H9 (cell line): Measurements from ENCODE around the gene FLG. TPM values are rescaled to one million over a fixed set of nuclear protein-coding genes. Genes with fewer than 3 reads are reported as not detected.

Experiments used
- DNase-seq: peaks from one replicate; pipeline ENCODE4 v3.0.0-alpha.2; 2017
- H2AFZ ChIP-seq: one replicate; pipeline ENCODE4 v1.6.1; 2013; ENCODE audit warnings: mild to moderate bottlenecking, low read length, control low read depth, moderate library complexity
- H2AK5ac ChIP-seq: 2 replicates; pipeline ENCODE4 v1.6.1; 2013; ENCODE audit warnings: low read length, control low read depth, mixed read lengths; ENCODE audit not compliant: insufficient read length
- H2BK120ac ChIP-seq: one replicate; pipeline ENCODE4 v1.6.1; 2013; ENCODE audit warnings: low read depth, mild to moderate bottlenecking, low read length, control low read depth, inconsistent platforms; ENCODE audit not compliant: poor library complexity, severe bottlenecking
- H2BK12ac ChIP-seq: 2 replicates; pipeline ENCODE4 v1.6.1; 2013; ENCODE audit warnings: low read length, control low read depth, mixed read lengths, low read depth; ENCODE audit not compliant: insufficient read length
- H2BK15ac ChIP-seq: 2 replicates; pipeline ENCODE4 v1.6.1; 2013; ENCODE audit warnings: low read depth, low read length, control low read depth
- H2BK20ac ChIP-seq: one replicate; pipeline ENCODE4 v1.6.1; 2013; ENCODE audit warnings: low read depth, mild to moderate bottlenecking, low read length, control low read depth, inconsistent platforms; ENCODE audit not compliant: poor library complexity, severe bottlenecking
- H2BK5ac ChIP-seq: 2 replicates; pipeline ENCODE4 v1.6.1; 2013; ENCODE audit warnings: low read length, control low read depth, mixed read lengths; ENCODE audit not compliant: insufficient read length
- H3K14ac ChIP-seq: 2 replicates; pipeline ENCODE4 v1.6.1; 2013; ENCODE audit warnings: low read length, control low read depth; ENCODE audit not compliant: insufficient read depth
- H3K18ac ChIP-seq: 2 replicates; pipeline ENCODE4 v1.6.1; 2013; ENCODE audit warnings: low read depth, mild to moderate bottlenecking, mixed read lengths, low read length, control low read depth; ENCODE audit not compliant: insufficient read length
- H3K23ac ChIP-seq: 2 replicates; pipeline ENCODE4 v1.6.1; 2013; ENCODE audit warnings: low read length, control low read depth, mixed read lengths, low read depth; ENCODE audit not compliant: insufficient read length
- H3K23me2 ChIP-seq: 2 replicates; pipeline ENCODE4 v1.6.1; 2013; ENCODE audit warnings: low read depth, mild to moderate bottlenecking, mixed read lengths, low read length, control low read depth; ENCODE audit not compliant: insufficient read length, poor library complexity, severe bottlenecking
- H3K27ac ChIP-seq: 2 replicates; pipeline ENCODE4 v1.5.1; 2013; ENCODE audit warnings: low read length, control low read depth, mixed read lengths, low read depth; ENCODE audit not compliant: insufficient read length
- H3K27me3 ChIP-seq: 2 replicates; pipeline ENCODE4 v1.6.1; 2013; ENCODE audit warnings: low read length, control low read depth, inconsistent platforms; ENCODE audit not compliant: insufficient read depth
- H3K4ac ChIP-seq: 2 replicates; pipeline ENCODE4 v1.6.1; 2013; ENCODE audit warnings: low read depth, mild to moderate bottlenecking, control low read depth, inconsistent platforms, low read length, moderate library complexity
- H3K4me1 ChIP-seq: 2 replicates; pipeline ENCODE4 v1.6.1; 2013; ENCODE audit warnings: low read length, control low read depth, inconsistent platforms; ENCODE audit not compliant: insufficient read depth
- H3K4me2 ChIP-seq: 2 replicates; pipeline ENCODE4 v1.6.1; 2013; ENCODE audit warnings: low read length, control low read depth, mixed read lengths; ENCODE audit not compliant: insufficient read length, insufficient read depth
- H3K56ac ChIP-seq: 2 replicates; pipeline ENCODE4 v1.6.1; 2013; ENCODE audit warnings: low read depth, mild to moderate bottlenecking, mixed read lengths, low read length, control low read depth; ENCODE audit not compliant: insufficient read length
- H3K79me1 ChIP-seq: 2 replicates; pipeline ENCODE4 v1.6.1; 2013; ENCODE audit warnings: low read depth, mild to moderate bottlenecking, moderate library complexity, low read length, control low read depth, inconsistent platforms; ENCODE audit not compliant: insufficient read depth, poor library complexity, severe bottlenecking
- H3K79me2 ChIP-seq: 2 replicates; pipeline ENCODE4 v1.6.1; 2013; ENCODE audit warnings: low read length, control low read depth, inconsistent platforms; ENCODE audit not compliant: insufficient read depth
- H3K9ac ChIP-seq: 2 replicates; pipeline ENCODE4 v1.6.1; 2013; ENCODE audit warnings: low read length, control low read depth, mixed read lengths; ENCODE audit not compliant: insufficient read length; ENCODE audit errors: extremely low read depth
- H3K9me3 ChIP-seq: one replicate; pipeline ENCODE4 v1.6.1; 2013; ENCODE audit warnings: low read depth, low read length, inconsistent platforms; ENCODE audit not compliant: control insufficient read depth
- H3T11ph ChIP-seq: one replicate; pipeline ENCODE4 v1.6.1; 2013; ENCODE audit warnings: mild to moderate bottlenecking, low read length, control low read depth, inconsistent platforms
- H4K20me1 ChIP-seq: one replicate; pipeline ENCODE4 v1.6.1; 2013; ENCODE audit not compliant: control insufficient read depth, insufficient read length, insufficient read depth
- H4K5ac ChIP-seq: 2 replicates; pipeline ENCODE4 v1.6.1; 2013; ENCODE audit warnings: low read depth, mild to moderate bottlenecking, mixed read lengths, low read length, control low read depth; ENCODE audit not compliant: insufficient read length
- H4K8ac ChIP-seq: replicated peaks from 2 replicates; pipeline ENCODE4 v1.6.1; 2013; ENCODE audit warnings: low read length, control low read depth, mixed read lengths, low read depth; ENCODE audit not compliant: insufficient read length
- H4K91ac ChIP-seq: 2 replicates; pipeline ENCODE4 v1.6.1; 2013; ENCODE audit warnings: low read depth, mild to moderate bottlenecking, moderate library complexity, mixed read lengths, low read length, control low read depth; ENCODE audit not compliant: insufficient read length
- H3K27ac Mint-ChIP-seq, 3 experiments: 2 replicates in 2 of 3; 3 replicates in 1 of 3; pipeline ENCODE4 v1.8.0; 2020 to 2021; ENCODE audit warnings: mixed read lengths in 3 of 3, mild to moderate bottlenecking in 1 of 3, moderate library complexity in 1 of 3
- H3K27me3 Mint-ChIP-seq: 2 replicates; pipeline ENCODE4 v1.8.0; 2021; ENCODE audit warnings: low read depth, mild to moderate bottlenecking, moderate library complexity, mixed read lengths
- H3K36me3 Mint-ChIP-seq, 3 experiments: 2 replicates in 2 of 3; 3 replicates in 1 of 3; pipeline ENCODE4 v1.8.0; 2020 to 2021; ENCODE audit warnings: low read depth in 3 of 3, mixed read lengths in 3 of 3; ENCODE audit not compliant: insufficient read depth in 1 of 3
- H3K4me1 Mint-ChIP-seq, 2 experiments: 2 replicates each; pipeline ENCODE4 v1.8.0; 2020; ENCODE audit warnings: mixed read lengths in 2 of 2
- H3K4me3 Mint-ChIP-seq, 2 experiments: 2 replicates in 1 of 2; 3 replicates in 1 of 2; pipeline ENCODE4 v1.8.0; 2020 to 2021; ENCODE audit warnings: mild to moderate bottlenecking in 2 of 2, mixed read lengths in 2 of 2, moderate library complexity in 1 of 2
- H3K9me3 Mint-ChIP-seq, 2 experiments: 2 replicates in 1 of 2; 3 replicates in 1 of 2; pipeline ENCODE4 v1.8.0; 2020; ENCODE audit warnings: mild to moderate bottlenecking in 2 of 2, mixed read lengths in 2 of 2, moderate library complexity in 1 of 2
- CTCF ChIP-seq: fragments of 200-600 bp; sonication (generic); conservative IDR thresholded peaks from 3 replicates; pipeline ENCODE4 v1.8.0; 2021; ENCODE audit warnings: antibody characterized with exemption, mild to moderate bottlenecking
- total RNA-seq: library from RNA; stranded (reverse); gene quantifications from 2 replicates; pipeline ENCODE4 v1.2.1, GENCODE V29; 2021

The FLG gene
- total RNA-seq, 1 experiment from 2014 or later: not detected

- Mint-ChIP-seq H3K27ac (no peak overlapping the region), H3K9me3 (peaks cover 72 to 76% of the 10 kb centered on the region in 2 experiments)
- H3K9me3 ChIP-seq: peaks cover 51% of the 10 kb centered on the region
Measured at GRCh38 chr1:152344438-152344837, 19.4 kb upstream of the FLG start.

More at GRCh38 chr1:152344438-152344837, 19.4 kb upstream of the FLG start:
- H3K9ac ChIP-seq: no peak overlapping the region
- no peak overlapping the region for H4K5ac ChIP-seq
- no peak for TF ChIP-seq CTCF
- H3K18ac ChIP-seq: no peak overlapping the region
- H3K27ac ChIP-seq: no peak overlapping the region
- no peak overlapping the region for H3K23ac ChIP-seq
- H3K56ac ChIP-seq: no peak overlapping the region
- no peak overlapping the region for H3T11ph ChIP-seq
- H3K14ac ChIP-seq: no peak overlapping the region
- H3K4me2 ChIP-seq: no peak overlapping the region
- no peak overlapping the region for H2BK12ac ChIP-seq
- no peak for DNase-seq
- H3K23me2 ChIP-seq: no peaks in the 10 kb centered on the region
- no peak overlapping the region for H3K4ac ChIP-seq
- Mint-ChIP-seq H3K36me3 (peaks cover 0 to 9% (median 2%) of the 10 kb centered on the region in 3 experiments; a peak in 4 of 7 replicates), H3K4me1 (no peaks in the 10 kb centered on the region), H3K4me3 (no peak overlapping the region), H3K27me3 (no peaks in the 10 kb centered on the region)
- H3K79me1 ChIP-seq: no peaks in the 10 kb centered on the region
- no peak overlapping the region for H4K8ac ChIP-seq
- no peaks in the 10 kb centered on the region for H3K79me2 ChIP-seq
- H2BK20ac ChIP-seq: no peak overlapping the region
- H2BK5ac ChIP-seq: no peak overlapping the region
- H2AFZ ChIP-seq: no peak overlapping the region
- H2AK5ac ChIP-seq: no peak overlapping the region
- H4K20me1 ChIP-seq: no peaks in the 10 kb centered on the region
- no peak overlapping the region for H2BK120ac ChIP-seq
- no peak overlapping the region for H4K91ac ChIP-seq
- no peaks in the 10 kb centered on the region for H3K27me3 ChIP-seq
- H2BK15ac ChIP-seq: no peak overlapping the region
- no peaks in the 10 kb centered on the region for H3K4me1 ChIP-seq
